ENCODE results near the gene BUB3.
A peak's percentile ranks its signal among the peaks of the same experiment; 100 is the strongest.

DNA sequence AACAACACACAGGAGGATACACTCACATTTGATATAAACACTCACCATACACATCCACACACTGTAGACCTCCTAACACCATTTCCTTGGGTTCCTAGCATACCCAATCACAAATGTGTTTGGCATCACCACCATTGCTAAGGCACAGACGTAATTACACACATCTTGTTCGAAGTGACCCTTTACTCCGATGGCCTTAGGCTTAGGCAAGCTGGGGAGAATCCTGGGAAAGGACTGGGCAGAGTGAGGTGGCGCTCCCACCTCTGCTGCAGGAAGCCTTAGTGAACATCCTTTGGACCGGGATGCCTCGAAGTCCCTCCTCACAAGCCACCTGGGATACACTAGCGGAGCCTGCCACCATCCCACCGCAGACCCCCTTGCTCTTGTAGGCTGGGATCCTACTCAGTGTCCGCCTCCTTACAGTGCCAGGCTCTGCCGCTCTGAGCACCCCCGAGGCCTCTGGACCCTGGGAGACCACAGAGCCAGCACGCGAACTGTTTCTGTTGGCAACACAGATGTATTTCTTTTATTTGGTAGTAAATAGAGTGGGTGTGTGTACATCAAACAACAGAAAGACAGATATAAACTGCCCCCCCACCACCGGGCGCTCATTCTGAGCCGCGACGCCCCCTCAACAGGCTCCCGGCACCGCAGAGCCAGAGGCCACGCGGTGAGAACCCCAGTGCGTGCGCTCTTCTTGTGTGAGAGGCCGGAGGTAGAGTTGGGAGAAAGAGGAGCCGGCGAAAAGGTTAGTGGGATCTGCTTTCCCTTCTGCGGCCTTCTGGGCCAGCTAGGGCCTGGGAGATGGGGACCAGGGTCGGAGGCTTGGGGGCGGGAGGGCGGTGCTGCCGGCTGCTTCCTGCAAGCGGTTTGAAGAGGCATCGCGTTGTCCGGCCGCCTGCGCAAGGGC, 12.2 kb upstream of the BUB3 start:
- TF ChIP-seq SUZ12 (IDR thresholded peaks at IDR 0.05; ENCODE audit: extremely low read depth, insufficient read depth, insufficient read length) (peak; percentile 68), ZNF274 (IDR thresholded peaks at IDR 0.05; ENCODE audit: low read depth, low read length) (no peak)
